Uterus (tissue), 2 donors: ENCODE data around the gene ITPR1.

Experiments
- POLR2A ChIP-seq, 2 donors: fragments of 450-650 bp; IDR thresholded peaks; one replicate each; pipeline ENCODE4 v1.6.1; 2016; ENCODE audit warnings: antibody characterized with exemption in 2 of 2, mild to moderate bottlenecking in 1 of 2, moderate library complexity in 1 of 2
- TF ChIP-seq, protein P1 (sequence below), 4 experiments: fragments of 200-600 bp in 2 of 4; fragments of 450-650 bp in 2 of 4; sonication (generic) in 2 of 4; IDR thresholded peaks; one replicate each; pipeline ENCODE4 v1.5.1; 2016 to 2019; ENCODE audit warnings: antibody characterized with exemption in 4 of 4, mild to moderate bottlenecking in 2 of 4, moderate library complexity in 1 of 4

DNA sequence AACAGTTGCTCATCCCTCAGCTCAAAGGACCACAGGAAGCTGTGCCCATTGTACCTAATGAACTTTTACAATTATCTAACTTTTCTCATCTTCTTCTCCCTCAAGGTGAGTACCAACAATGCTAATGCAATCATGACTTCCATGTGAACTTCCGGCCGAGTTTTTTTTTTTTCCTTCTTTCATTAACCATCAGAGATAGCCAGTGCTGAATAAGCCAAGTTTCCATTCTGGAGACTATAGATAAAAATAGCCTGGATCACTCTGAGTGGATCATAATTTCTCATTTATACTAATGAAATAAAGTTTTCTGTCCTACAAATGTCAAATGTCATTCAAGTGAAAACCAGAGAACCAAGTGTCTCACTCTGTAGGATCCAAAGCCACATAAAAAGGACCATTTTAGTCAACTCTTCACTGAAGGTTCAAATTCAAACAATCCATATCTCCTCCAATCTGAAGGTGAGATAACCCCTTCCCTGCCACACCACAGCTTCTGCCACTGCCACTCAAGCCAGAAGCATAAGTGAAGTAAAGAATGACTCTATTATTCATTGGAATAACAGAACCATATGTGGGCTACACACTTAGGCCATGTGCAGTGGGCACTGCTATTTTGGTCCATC lies 31.6 kb upstream of the ITPR1 start:
- TF ChIP-seq, protein P1, sequence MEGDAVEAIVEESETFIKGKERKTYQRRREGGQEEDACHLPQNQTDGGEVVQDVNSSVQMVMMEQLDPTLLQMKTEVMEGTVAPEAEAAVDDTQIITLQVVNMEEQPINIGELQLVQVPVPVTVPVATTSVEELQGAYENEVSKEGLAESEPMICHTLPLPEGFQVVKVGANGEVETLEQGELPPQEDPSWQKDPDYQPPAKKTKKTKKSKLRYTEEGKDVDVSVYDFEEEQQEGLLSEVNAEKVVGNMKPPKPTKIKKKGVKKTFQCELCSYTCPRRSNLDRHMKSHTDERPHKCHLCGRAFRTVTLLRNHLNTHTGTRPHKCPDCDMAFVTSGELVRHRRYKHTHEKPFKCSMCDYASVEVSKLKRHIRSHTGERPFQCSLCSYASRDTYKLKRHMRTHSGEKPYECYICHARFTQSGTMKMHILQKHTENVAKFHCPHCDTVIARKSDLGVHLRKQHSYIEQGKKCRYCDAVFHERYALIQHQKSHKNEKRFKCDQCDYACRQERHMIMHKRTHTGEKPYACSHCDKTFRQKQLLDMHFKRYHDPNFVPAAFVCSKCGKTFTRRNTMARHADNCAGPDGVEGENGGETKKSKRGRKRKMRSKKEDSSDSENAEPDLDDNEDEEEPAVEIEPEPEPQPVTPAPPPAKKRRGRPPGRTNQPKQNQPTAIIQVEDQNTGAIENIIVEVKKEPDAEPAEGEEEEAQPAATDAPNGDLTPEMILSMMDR (IDR thresholded peaks at IDR 0.05), result no peak
- TF ChIP-seq POLR2A (IDR thresholded peaks at IDR 0.05), result no peak
